ENCODE results near the gene PSTPIP1.

Gene PSTPIP1

GRCh38 chr15:77067691-77068367, 72.9 kb downstream of the PSTPIP1 start:
- TF ChIP-seq CTCF (IDR thresholded peaks at IDR 0.05) = no peak
- Histone ChIP-seq H3K4me3 (ENCODE audit: low read depth in 1 of 2, low read length in 1 of 2) (no peak overlapping the region), H3K27ac (no peak overlapping the region)

GRCh38 chr15:77068633-77069032, 73.7 kb downstream of the PSTPIP1 start:
- TF ChIP-seq CTCF (IDR thresholded peaks at IDR 0.05) = no peak

More at GRCh38 chr15:77067691-77068367, 72.9 kb downstream of the PSTPIP1 start:
- no peaks in the 10 kb centered on the region for H3K9me3 ChIP-seq
- peaks cover 14 to 29% of the 10 kb centered on the region in 2 experiments for H3K4me1 ChIP-seq (ENCODE audit: control insufficient read depth in 1 of 2, insufficient read depth in 1 of 2, low read depth in 1 of 2, low read length in 1 of 2)
- H3K27me3 ChIP-seq = peaks cover 10% of the 10 kb centered on the region
- no peaks in the 10 kb centered on the region for H3K36me3 ChIP-seq

GRCh38 chr15:77069521-77070121, 74.7 kb downstream of the PSTPIP1 start:
- no peaks in the 10 kb centered on the region for H3K9me3 ChIP-seq
- H3K4me3 ChIP-seq (ENCODE audit: low read depth in 1 of 2, low read length in 1 of 2) = peak overlapping the region; percentile 72 to 83
- H3K4me1 ChIP-seq (ENCODE audit: control insufficient read depth in 1 of 2, insufficient read depth in 1 of 2, low read depth in 1 of 2, low read length in 1 of 2) = peaks cover 8 to 19% of the 10 kb centered on the region in 2 experiments
- no peak for TF ChIP-seq CTCF (IDR thresholded peaks at IDR 0.05)
- H3K27ac ChIP-seq = no peak overlapping the region
- peaks cover 10% of the 10 kb centered on the region for H3K27me3 ChIP-seq
- H3K36me3 ChIP-seq = no peaks in the 10 kb centered on the region

More at GRCh38 chr15:77068633-77069032, 73.7 kb downstream of the PSTPIP1 start:
- H3K4me1 ChIP-seq (ENCODE audit: control insufficient read depth in 1 of 2, insufficient read depth in 1 of 2, low read depth in 1 of 2, low read length in 1 of 2) = peaks cover 14 to 29% of the 10 kb centered on the region in 2 experiments
- no peak overlapping the region for H3K4me3 ChIP-seq (ENCODE audit: low read depth in 1 of 2, low read length in 1 of 2)
- H3K27me3 ChIP-seq = peaks cover 10% of the 10 kb centered on the region
- no peaks in the 10 kb centered on the region for H3K9me3 ChIP-seq
- no peak overlapping the region for H3K27ac ChIP-seq
- no peaks in the 10 kb centered on the region for H3K36me3 ChIP-seq

GRCh38 chr15:77070180-77070494, 75.2 kb downstream of the PSTPIP1 start:
- Histone ChIP-seq H3K27me3 (peaks cover 10% of the 10 kb centered on the region), H3K9me3 (no peaks in the 10 kb centered on the region), H3K4me3 (ENCODE audit: low read depth in 1 of 2, low read length in 1 of 2) (peak overlapping the region; percentile 72 to 83), H3K4me1 (ENCODE audit: control insufficient read depth in 1 of 2, insufficient read depth in 1 of 2, low read depth in 1 of 2, low read length in 1 of 2) (peaks cover 8 to 17% of the 10 kb centered on the region in 2 experiments), H3K36me3 (no peaks in the 10 kb centered on the region), H3K27ac (peak overlapping the region; percentile 83)
- no peak for TF ChIP-seq CTCF (IDR thresholded peaks at IDR 0.05)

- Histone ChIP-seq H3K27ac (peak within 1 kb of the TSS; percentile 83), H3K27me3 (peaks cover 10% of the 10 kb centered on the region), H3K36me3 (no peaks in the 10 kb centered on the region), H3K4me3 (ENCODE audit: low read depth in 1 of 2, low read length in 1 of 2) (peak within 1 kb of the TSS; percentile 72 to 83), H3K9me3 (no peaks in the 10 kb centered on the region), H3K4me1 (ENCODE audit: control insufficient read depth in 1 of 2, insufficient read depth in 1 of 2, low read depth in 1 of 2, low read length in 1 of 2) (peaks cover 8 to 17% of the 10 kb centered on the region in 2 experiments)
- TF ChIP-seq CTCF (IDR thresholded peaks at IDR 0.05) = peak; percentile 37
These were observed 75.8 kb downstream of the PSTPIP1 start, which contains the start of gene TSPAN3 for GRCh38 chr15:77070495-77071304. TSPAN3 (minus strand) TSS chr15:77071109; CDS start chr15:77070954, 155 bp downstream.
